NCI-H82 treated with DMSO at 0.1 percent for 48 hours (cell line): ENCODE data around the gene ZNF408.

Experiments
- DNase-seq: peaks from one replicate; lab custom pipeline; 2025; ENCODE audit not compliant: unreplicated experiment; lab: John Stamatoyannopoulos, UW

Gene ZNF408

GRCh38 chr11:46675949-46676348 lies 24.9 kb upstream of the ZNF408 start:
- DNase-seq, result no peak

GRCh38 chr11:46676436-46677158 lies 24.2 kb upstream of the ZNF408 start:
- no peak for DNase-seq

- DNase-seq, result no peak
These were observed 23.7 kb upstream of the ZNF408 start for GRCh38 chr11:46677169-46677568.

GRCh38 chr11:46677991-46678740 lies 22.7 kb upstream of the ZNF408 start:
- DNase-seq, result no peak

- no peak for DNase-seq
These were observed 22.1 kb upstream of the ZNF408 start for GRCh38 chr11:46678741-46679130.

GRCh38 chr11:46679241-46680163 lies 21.3 kb upstream of the ZNF408 start:
- DNase-seq, result no peak

GRCh38 chr11:46680164-46680760 lies 20.6 kb upstream of the ZNF408 start:
- DNase-seq, result no peak

- no peak for DNase-seq
These were observed 20.0 kb upstream of the ZNF408 start for GRCh38 chr11:46680815-46681214.

- no peak for DNase-seq
These were observed 19.0 kb upstream of the ZNF408 start for GRCh38 chr11:46681814-46682213.

GRCh38 chr11:46682773-46683752 lies 17.8 kb upstream of the ZNF408 start:
- DNase-seq, result no peak

- no peak for DNase-seq
These were observed 16.5 kb upstream of the ZNF408 start for GRCh38 chr11:46684367-46684766.

GRCh38 chr11:46686886-46687795 lies 13.7 kb upstream of the ZNF408 start:
- DNase-seq, result no peak

GRCh38 chr11:46690702-46691101 lies 10.1 kb upstream of the ZNF408 start:
- DNase-seq, result no peak

GRCh38 chr11:46692450-46692849 lies 8.4 kb upstream of the ZNF408 start:
- DNase-seq, result no peak

GRCh38 chr11:46693597-46694012 lies 7.2 kb upstream of the ZNF408 start:
- DNase-seq, result no peak

GRCh38 chr11:46694072-46694471 lies 6.8 kb upstream of the ZNF408 start:
- DNase-seq, result peak; percentile 1

- DNase-seq, result no peak
These were observed 6.2 kb upstream of the ZNF408 start for GRCh38 chr11:46694607-46695006.

- DNase-seq, result no peak
These were observed 5.3 kb upstream of the ZNF408 start for GRCh38 chr11:46695345-46696211.
